ENCODE data around the gene C19orf81.

The C19orf81 gene

GRCh38 chr19:50686310-50687032 is 37.2 kb downstream of the C19orf81 start:
- no peak for DNase-seq

GRCh38 chr19:50688766-50689165 is 39.5 kb downstream of the C19orf81 start:
- DNase-seq, result no peak

- no peak for DNase-seq
These were observed 41.2 kb downstream of the C19orf81 start for GRCh38 chr19:50690439-50690838.

GRCh38 chr19:50693064-50693975 is 44.1 kb downstream of the C19orf81 start:
- no peak for DNase-seq

GRCh38 chr19:50694815-50695145 is 45.5 kb downstream of the C19orf81 start:
- DNase-seq, result no peak

- DNase-seq, result no peak
These were observed 46.2 kb downstream of the C19orf81 start for GRCh38 chr19:50695251-50696093.

GRCh38 chr19:50696094-50696483 is 46.8 kb downstream of the C19orf81 start:
- DNase-seq, result no peak

- no peak for DNase-seq
These were observed 48.3 kb downstream of the C19orf81 start for GRCh38 chr19:50697414-50698124.

GRCh38 chr19:50701367-50701985 is 52.2 kb downstream of the C19orf81 start:
- DNase-seq, result no peak

- DNase-seq, result no peak
These were observed 53.1 kb downstream of the C19orf81 start for GRCh38 chr19:50702158-50702870.

GRCh38 chr19:50702871-50703829 is 53.9 kb downstream of the C19orf81 start:
- DNase-seq, result no peak

- DNase-seq, result no peak
These were observed 54.9 kb downstream of the C19orf81 start for GRCh38 chr19:50703915-50704796.

- no peak for DNase-seq
These were observed 56.3 kb downstream of the C19orf81 start for GRCh38 chr19:50705422-50706019.

- no peak for DNase-seq
These were observed 57.1 kb downstream of the C19orf81 start for GRCh38 chr19:50706387-50706786.

- no peak for DNase-seq
These were observed 59.1 kb downstream of the C19orf81 start for GRCh38 chr19:50708179-50708879.

All from T1000 (cell line).